ENCODE data around the gene PPP6R2.
"Not testable (repeated sequence)": the region's sequence is repeated elsewhere in the genome, so short reads cannot be mapped to it uniquely, and the experiment has no call there.

GRCh38 chr22:50381021-50381555 is 38.0 kb downstream of the PPP6R2 start:
- TF ChIP-seq YY1 (IDR thresholded peaks at IDR 0.05; ENCODE audit: insufficient read depth, insufficient read length); SUZ12 (IDR thresholded peaks at IDR 0.05; ENCODE audit: extremely low read depth, insufficient read depth, insufficient read length); ZNF274 (IDR thresholded peaks at IDR 0.05; ENCODE audit: low read depth, low read length): not testable (repeated sequence)

Data from NT2/D1 (cell line).